ENCODE results near the gene FRYL. TPM values are rescaled to one million over a fixed set of nuclear protein-coding genes. Genes with fewer than 3 reads are reported as not detected.
A peak's percentile ranks its signal among the peaks of the same experiment; 100 is the strongest.

The FRYL gene
- polyA plus RNA-seq, 4 donors = 17.0 to 78.4 (median 21.4) TPM

DNA sequence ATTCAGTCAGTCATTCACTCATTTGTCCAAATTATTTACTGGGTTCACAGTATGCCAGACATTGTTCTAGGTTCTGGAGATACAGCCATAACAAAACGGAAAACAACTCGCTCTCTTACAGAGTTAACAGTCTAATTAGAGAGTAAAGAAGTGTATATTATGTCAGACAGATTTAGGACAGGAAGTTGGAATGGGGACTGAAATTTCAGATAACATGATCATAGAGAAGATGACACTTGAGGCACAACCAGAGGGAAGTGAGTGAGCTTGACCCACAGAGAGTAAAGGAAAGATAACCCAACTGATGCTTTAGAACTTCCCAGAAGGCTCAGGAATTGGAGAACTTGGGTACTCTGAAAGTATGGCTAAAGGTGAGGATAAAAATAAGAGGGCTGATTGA is 150.6 kb downstream of the FRYL start:
- WGBS, 3 donors = 92 to 99% (median 97%) methylated on average over 2 of the region's 2 CpGs
- H3K4me1 ChIP-seq (ENCODE audit: control insufficient read depth in 3 of 3, insufficient read depth in 2 of 3, low read depth in 1 of 3, low read length in 2 of 3) = no peaks in the 10 kb centered on the region
- DNase-seq (no peak), FAIRE-seq (no peak)
- peaks cover 0 to 3% (median 0%) of the 10 kb centered on the region in 3 donors for H3K36me3 ChIP-seq (ENCODE audit: control insufficient read depth in 3 of 3, insufficient read depth in 2 of 3, low read depth in 1 of 3, low read length in 3 of 3)
- H3K27me3 ChIP-seq (ENCODE audit: control insufficient read depth in 3 of 3, insufficient read depth in 3 of 3, low read length in 3 of 3) = no peaks in the 10 kb centered on the region
- no peaks in the 10 kb centered on the region for H3K9me3 ChIP-seq (ENCODE audit: control insufficient read depth in 2 of 2, insufficient read depth in 1 of 2, low read depth in 1 of 2, low read length in 1 of 2)
- H3K4me3 ChIP-seq (ENCODE audit: low read depth in 1 of 3, low read length in 3 of 3) = no peak overlapping the region
- H3K27ac ChIP-seq (ENCODE audit: low read depth in 1 of 3, low read length in 2 of 3) = no peak overlapping the region

GRCh38 chr4:48623182-48623780 is 156.8 kb downstream of the FRYL start:
- DNase-seq = peak in 1 of 2 donors; percentile 27
- Histone ChIP-seq H3K9me3 (ENCODE audit: control insufficient read depth in 2 of 2, insufficient read depth in 1 of 2, low read depth in 1 of 2, low read length in 1 of 2) (no peaks in the 10 kb centered on the region), H3K4me3 (ENCODE audit: low read depth in 1 of 3, low read length in 3 of 3) (no peak overlapping the region), H3K27ac (ENCODE audit: low read depth in 1 of 3, low read length in 2 of 3) (peak overlapping the region in 1 of 3 donors; percentile 36), H3K27me3 (ENCODE audit: control insufficient read depth in 3 of 3, insufficient read depth in 3 of 3, low read length in 3 of 3) (no peaks in the 10 kb centered on the region), H3K4me1 (ENCODE audit: control insufficient read depth in 3 of 3, insufficient read depth in 2 of 3, low read depth in 1 of 3, low read length in 2 of 3) (peaks cover 0 to 10% (median 0%) of the 10 kb centered on the region in 3 donors), H3K36me3 (ENCODE audit: control insufficient read depth in 3 of 3, insufficient read depth in 2 of 3, low read depth in 1 of 3, low read length in 3 of 3) (peaks cover 3 to 6% (median 5%) of the 10 kb centered on the region in 3 donors)
- FAIRE-seq = no peak
- WGBS, 3 donors = 44 to 65% (median 62%) methylated on average over 5 of the region's 5 CpGs

DNA sequence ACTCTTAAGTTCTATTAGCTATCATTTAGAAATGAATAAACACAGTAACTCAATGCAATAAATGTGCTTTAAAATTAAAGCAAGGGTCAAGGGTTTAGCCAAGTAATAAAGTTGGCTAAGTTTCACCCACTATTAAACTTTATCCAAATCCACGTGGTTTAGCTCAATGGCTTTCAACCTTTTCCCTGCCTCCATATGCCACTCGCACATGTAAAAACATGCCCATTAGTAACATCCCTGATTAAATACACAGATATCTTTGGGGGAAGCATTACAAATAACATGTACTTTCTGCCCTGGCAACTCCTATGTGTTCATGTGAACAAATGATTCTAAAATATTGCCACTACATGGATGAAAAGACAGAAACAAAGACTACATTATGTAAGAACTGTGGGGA is 159.2 kb downstream of the FRYL start:
- Histone ChIP-seq H3K27me3 (ENCODE audit: control insufficient read depth in 3 of 3, insufficient read depth in 3 of 3, low read length in 3 of 3) (no peaks in the 10 kb centered on the region), H3K4me3 (ENCODE audit: low read depth in 1 of 3, low read length in 3 of 3) (no peak overlapping the region), H3K27ac (ENCODE audit: low read depth in 1 of 3, low read length in 2 of 3) (peak overlapping the region in 1 of 3 donors; percentile 55), H3K4me1 (ENCODE audit: control insufficient read depth in 3 of 3, insufficient read depth in 2 of 3, low read depth in 1 of 3, low read length in 2 of 3) (peaks cover 0 to 10% (median 0%) of the 10 kb centered on the region in 3 donors), H3K9me3 (ENCODE audit: control insufficient read depth in 2 of 2, insufficient read depth in 1 of 2, low read depth in 1 of 2, low read length in 1 of 2) (no peaks in the 10 kb centered on the region), H3K36me3 (ENCODE audit: control insufficient read depth in 3 of 3, insufficient read depth in 2 of 3, low read depth in 1 of 3, low read length in 3 of 3) (peaks cover 3 to 12% (median 5%) of the 10 kb centered on the region in 3 donors)
- FAIRE-seq (no peak), DNase-seq (peak; percentile 31 to 57)
- WGBS, 3 donors = 28 to 56% (median 36%) methylated on average over 2 of the region's 2 CpGs

GRCh38 chr4:48620093-48620492 is 160.0 kb downstream of the FRYL start:
- DNase-seq = no peak
- Histone ChIP-seq H3K9me3 (ENCODE audit: control insufficient read depth in 2 of 2, insufficient read depth in 1 of 2, low read depth in 1 of 2, low read length in 1 of 2) (no peaks in the 10 kb centered on the region), H3K4me1 (ENCODE audit: control insufficient read depth in 3 of 3, insufficient read depth in 2 of 3, low read depth in 1 of 3, low read length in 2 of 3) (peaks cover 0 to 10% (median 0%) of the 10 kb centered on the region in 3 donors), H3K36me3 (ENCODE audit: control insufficient read depth in 3 of 3, insufficient read depth in 2 of 3, low read depth in 1 of 3, low read length in 3 of 3) (peaks cover 3 to 12% (median 5%) of the 10 kb centered on the region in 3 donors), H3K27me3 (ENCODE audit: control insufficient read depth in 3 of 3, insufficient read depth in 3 of 3, low read length in 3 of 3) (no peaks in the 10 kb centered on the region), H3K4me3 (ENCODE audit: low read depth in 1 of 3, low read length in 3 of 3) (no peak overlapping the region), H3K27ac (ENCODE audit: low read depth in 1 of 3, low read length in 2 of 3) (peak overlapping the region in 1 of 3 donors; percentile 55)
- 30 to 48% (median 35%) methylated on average over 1 of the region's 1 CpG for WGBS, 3 donors
- FAIRE-seq = no peak

DNA sequence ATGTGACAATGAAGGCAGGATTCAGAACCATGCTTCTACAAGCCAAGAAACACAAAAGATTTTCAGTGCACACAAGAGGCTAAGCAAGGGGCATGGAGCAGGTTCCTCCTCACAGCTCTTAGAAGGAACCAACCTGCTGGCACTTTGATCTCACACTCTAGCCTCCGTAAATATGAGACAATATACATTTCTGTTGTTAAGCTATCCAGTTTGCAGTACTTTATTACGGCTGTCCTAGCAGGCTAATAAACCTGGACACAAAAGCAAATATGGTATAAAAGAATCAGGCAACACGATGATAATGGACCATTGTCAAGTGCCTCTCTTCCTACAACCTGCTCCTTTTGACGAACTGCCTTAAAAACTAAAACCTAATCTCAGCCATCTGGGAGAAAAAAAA is 175.6 kb downstream of the FRYL start:
- DNase-seq = peak; percentile 62 to 68
- FAIRE-seq = no peak

GRCh38 chr4:48604041-48604440 is 176.0 kb downstream of the FRYL start:
- H3K36me3 ChIP-seq (ENCODE audit: control insufficient read depth in 3 of 3, insufficient read depth in 2 of 3, low read depth in 1 of 3, low read length in 3 of 3) = peaks cover 3 to 8% (median 4%) of the 10 kb centered on the region in 3 donors
- H3K27me3 ChIP-seq (ENCODE audit: control insufficient read depth in 3 of 3, insufficient read depth in 3 of 3, low read length in 3 of 3) = no peaks in the 10 kb centered on the region
- FAIRE-seq (no peak), DNase-seq (no peak)
- peak overlapping the region in 2 of 3 donors; percentile 42 to 68 for H3K27ac ChIP-seq (ENCODE audit: low read depth in 1 of 3, low read length in 2 of 3)
- H3K4me1 ChIP-seq (ENCODE audit: control insufficient read depth in 3 of 3, insufficient read depth in 2 of 3, low read depth in 1 of 3, low read length in 2 of 3) = peaks cover 5 to 27% (median 8%) of the 10 kb centered on the region in 3 donors
- H3K4me3 ChIP-seq (ENCODE audit: low read depth in 1 of 3, low read length in 3 of 3) = no peak overlapping the region
- WGBS, 3 donors = 76 to 84% (median 83%) methylated on average over 1 of the region's 1 CpG
- no peaks in the 10 kb centered on the region for H3K9me3 ChIP-seq (ENCODE audit: control insufficient read depth in 2 of 2, insufficient read depth in 1 of 2, low read depth in 1 of 2, low read length in 1 of 2)

More for the DNA sequence above, 175.6 kb downstream of the FRYL start:
- peaks cover 2 to 11% (median 3%) of the 10 kb centered on the region in 3 donors for H3K36me3 ChIP-seq (ENCODE audit: control insufficient read depth in 3 of 3, insufficient read depth in 2 of 3, low read depth in 1 of 3, low read length in 3 of 3)
- no peak overlapping the region for H3K4me3 ChIP-seq (ENCODE audit: low read depth in 1 of 3, low read length in 3 of 3)
- peaks cover 5 to 27% (median 8%) of the 10 kb centered on the region in 3 donors for H3K4me1 ChIP-seq (ENCODE audit: control insufficient read depth in 3 of 3, insufficient read depth in 2 of 3, low read depth in 1 of 3, low read length in 2 of 3)
- 11 to 69% (median 38%) methylated on average over 4 of the region's 4 CpGs for WGBS, 3 donors
- H3K9me3 ChIP-seq (ENCODE audit: control insufficient read depth in 2 of 2, insufficient read depth in 1 of 2, low read depth in 1 of 2, low read length in 1 of 2) = no peaks in the 10 kb centered on the region
- peak overlapping the region in 2 of 3 donors; percentile 42 to 68 for H3K27ac ChIP-seq (ENCODE audit: low read depth in 1 of 3, low read length in 2 of 3)
- H3K27me3 ChIP-seq (ENCODE audit: control insufficient read depth in 3 of 3, insufficient read depth in 3 of 3, low read length in 3 of 3) = no peaks in the 10 kb centered on the region

DNA sequence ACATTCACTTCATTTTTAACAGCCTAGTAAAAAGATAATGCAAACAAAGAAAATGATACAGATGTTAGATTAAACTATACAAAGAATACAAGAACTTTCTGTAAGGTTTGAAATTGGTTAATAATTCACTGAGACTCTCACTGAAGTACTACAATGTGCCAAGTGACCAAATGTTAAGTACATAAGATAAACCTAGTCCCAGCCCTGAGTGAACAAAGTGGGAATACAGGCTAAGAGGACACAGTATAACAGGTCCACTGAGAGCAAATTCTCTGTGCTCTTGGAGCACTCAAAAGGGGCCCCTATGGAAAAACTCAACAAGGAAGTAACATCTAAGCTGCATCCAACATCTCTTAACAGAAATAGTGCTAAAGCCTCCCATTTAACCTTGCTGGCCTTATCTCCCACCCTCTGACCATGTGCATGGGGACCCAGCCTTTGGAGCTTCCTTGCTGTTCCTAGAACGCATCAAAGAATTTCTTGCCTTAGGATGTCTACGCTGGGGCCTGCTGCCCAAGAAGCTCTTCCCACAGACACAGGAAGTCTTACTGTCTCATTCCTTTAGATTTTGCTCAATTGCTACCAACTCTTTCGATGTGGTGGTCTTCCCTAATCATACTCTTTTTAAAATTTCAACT is 176.6 kb downstream of the FRYL start:
- FAIRE-seq (no peak), DNase-seq (peak; percentile 75 to 80)
- H3K36me3 ChIP-seq (ENCODE audit: control insufficient read depth in 3 of 3, insufficient read depth in 2 of 3, low read depth in 1 of 3, low read length in 3 of 3) = peaks cover 3 to 8% (median 4%) of the 10 kb centered on the region in 3 donors
- no peaks in the 10 kb centered on the region for H3K9me3 ChIP-seq (ENCODE audit: control insufficient read depth in 2 of 2, insufficient read depth in 1 of 2, low read depth in 1 of 2, low read length in 1 of 2)
- 74 to 85% (median 79%) methylated on average over 3 of the region's 3 CpGs for WGBS, 3 donors
- H3K27me3 ChIP-seq (ENCODE audit: control insufficient read depth in 3 of 3, insufficient read depth in 3 of 3, low read length in 3 of 3) = no peaks in the 10 kb centered on the region
- H3K27ac ChIP-seq (ENCODE audit: low read depth in 1 of 3, low read length in 2 of 3) = peak overlapping the region; percentile 15 to 78 (median 68)
- no peak overlapping the region for H3K4me3 ChIP-seq (ENCODE audit: low read depth in 1 of 3, low read length in 3 of 3)
- H3K4me1 ChIP-seq (ENCODE audit: control insufficient read depth in 3 of 3, insufficient read depth in 2 of 3, low read depth in 1 of 3, low read length in 2 of 3) = peaks cover 5 to 27% (median 8%) of the 10 kb centered on the region in 3 donors

DNA sequence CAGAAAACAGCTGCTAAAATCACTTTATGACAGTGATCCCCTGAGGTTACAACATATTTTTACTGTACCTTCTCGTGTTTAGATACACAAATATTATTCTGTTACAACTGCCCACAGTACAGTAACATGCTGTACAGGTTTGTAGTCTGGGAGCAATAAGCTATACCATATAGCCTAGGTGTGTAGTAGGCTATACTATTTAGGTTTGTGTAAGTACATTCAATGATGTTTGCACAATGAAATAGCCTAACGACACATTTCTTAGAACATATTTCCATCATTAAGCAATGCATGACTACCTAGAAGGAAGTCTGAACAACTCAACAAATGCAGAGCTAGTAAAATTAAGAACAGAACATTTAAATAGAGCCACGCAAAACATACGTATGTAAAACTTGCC is 177.3 kb downstream of the FRYL start:
- Histone ChIP-seq H3K36me3 (ENCODE audit: control insufficient read depth in 3 of 3, insufficient read depth in 2 of 3, low read depth in 1 of 3, low read length in 3 of 3) (peaks cover 3 to 8% (median 4%) of the 10 kb centered on the region in 3 donors), H3K27ac (ENCODE audit: low read depth in 1 of 3, low read length in 2 of 3) (peak overlapping the region in 1 of 3 donors; percentile 68), H3K27me3 (ENCODE audit: control insufficient read depth in 3 of 3, insufficient read depth in 3 of 3, low read length in 3 of 3) (no peaks in the 10 kb centered on the region), H3K4me3 (ENCODE audit: low read depth in 1 of 3, low read length in 3 of 3) (no peak overlapping the region), H3K4me1 (ENCODE audit: control insufficient read depth in 3 of 3, insufficient read depth in 2 of 3, low read depth in 1 of 3, low read length in 2 of 3) (peaks cover 5 to 27% (median 8%) of the 10 kb centered on the region in 3 donors), H3K9me3 (ENCODE audit: control insufficient read depth in 2 of 2, insufficient read depth in 1 of 2, low read depth in 1 of 2, low read length in 1 of 2) (no peaks in the 10 kb centered on the region)
- no peak for FAIRE-seq
- WGBS, 3 donors = 30 to 62% (median 49%) methylated on average over 4 of the region's 4 CpGs
- DNase-seq = peak in 1 of 2 donors; percentile 61

All from small intestine (tissue), 7 donors.